Measurements from ENCODE around the gene PRADC1. TPM values are rescaled to one million over a fixed set of nuclear protein-coding genes. Genes with fewer than 3 reads are reported as not detected.
A peak's percentile ranks its signal among the peaks of the same experiment; 100 is the strongest.

The PRADC1 gene
- total and polyA plus RNA-seq, 3 experiments from 2014 or later: 21.1 to 27.2 (median 24.9) TPM

GRCh38 chr2:73253400-73253799 lies 20.4 kb upstream of the PRADC1 start:
- H3K9me3 Mint-ChIP-seq: no peaks in the 10 kb centered on the region
- Histone ChIP-seq H3K36me3 (ENCODE audit: insufficient read depth, low read length) (peaks cover 42% of the 10 kb centered on the region), H3K4me3 (ENCODE audit: low read length) (no peak overlapping the region), H3K27me3 (ENCODE audit: insufficient read depth, low read length, poor library complexity, severe bottlenecking) (no peaks in the 10 kb centered on the region), H3K27ac (ENCODE audit: low read depth, low read length) (no peak overlapping the region), H3K4me1 (ENCODE audit: insufficient read depth, low read length) (no peaks in the 10 kb centered on the region), H3K9me3 (ENCODE audit: low read length) (no peaks in the 10 kb centered on the region)
- H3K4me1 Mint-ChIP-seq: peaks cover 0 to 15% (median 2%) of the 10 kb centered on the region in 3 donors
- POLR2A ChIA-PET: no interaction called here
- H3K27ac Mint-ChIP-seq: peak overlapping the region in 3 of 8 donors; percentile 58 to 77 (median 60)
- DNase-seq: no peak
- CTCF ChIA-PET: no interaction called here
- H3K36me3 Mint-ChIP-seq: peaks cover 4 to 62% (median 8%) of the 10 kb centered on the region in 3 donors
- no peak overlapping the region for H3K4me3 Mint-ChIP-seq
- peaks cover 0 to 2% of the 10 kb centered on the region in 2 donors for H3K27me3 Mint-ChIP-seq

GRCh38 chr2:73252238-73253027 lies 19.4 kb upstream of the PRADC1 start:
- Mint-ChIP-seq H3K36me3 (peaks cover 4 to 71% (median 11%) of the 10 kb centered on the region in 3 donors), H3K4me1 (peaks cover 0 to 7% (median 2%) of the 10 kb centered on the region in 3 donors), H3K27me3 (peaks cover 0 to 2% of the 10 kb centered on the region in 2 donors), H3K4me3 (no peak overlapping the region), H3K27ac (no peak overlapping the region), H3K9me3 (no peaks in the 10 kb centered on the region)
- POLR2A ChIA-PET: no interaction called here
- Histone ChIP-seq H3K27ac (ENCODE audit: low read depth, low read length) (no peak overlapping the region), H3K36me3 (ENCODE audit: insufficient read depth, low read length) (peaks cover 47% of the 10 kb centered on the region), H3K9me3 (ENCODE audit: low read length) (no peaks in the 10 kb centered on the region), H3K4me3 (ENCODE audit: low read length) (no peak overlapping the region), H3K4me1 (ENCODE audit: insufficient read depth, low read length) (no peaks in the 10 kb centered on the region), H3K27me3 (ENCODE audit: insufficient read depth, low read length, poor library complexity, severe bottlenecking) (no peaks in the 10 kb centered on the region)
- DNase-seq: no peak
- CTCF ChIA-PET: no interaction called here

- Histone ChIP-seq H3K27me3 (ENCODE audit: insufficient read depth, low read length, poor library complexity, severe bottlenecking) (no peaks in the 10 kb centered on the region), H3K36me3 (ENCODE audit: insufficient read depth, low read length) (peaks cover 60% of the 10 kb centered on the region), H3K4me3 (ENCODE audit: low read length) (no peak overlapping the region), H3K27ac (ENCODE audit: low read depth, low read length) (no peak overlapping the region), H3K9me3 (ENCODE audit: low read length) (no peaks in the 10 kb centered on the region), H3K4me1 (ENCODE audit: insufficient read depth, low read length) (no peaks in the 10 kb centered on the region)
- peaks cover 0 to 2% of the 10 kb centered on the region in 2 donors for H3K27me3 Mint-ChIP-seq
- DNase-seq: no peak
- peaks cover 4 to 84% (median 15%) of the 10 kb centered on the region in 3 donors for H3K36me3 Mint-ChIP-seq
- no peaks in the 10 kb centered on the region for H3K9me3 Mint-ChIP-seq
- H3K27ac Mint-ChIP-seq: peak overlapping the region in 4 of 8 donors; percentile 56 to 66 (median 59)
- no peak overlapping the region for H3K4me3 Mint-ChIP-seq
- peaks cover 0 to 2% (median 0%) of the 10 kb centered on the region in 3 donors for H3K4me1 Mint-ChIP-seq
- ChIA-PET POLR2A (no interaction called here), CTCF (interaction anchor here (1.3 to 1.4 kb wide), 3 partner anchors 39 to 74 kb away, joined by 3 to 4 read pairs (median 3); no protein-coding TSS in a partner anchor)
Observed at GRCh38 chr2:73250872-73251846, 18.1 kb upstream of the PRADC1 start.

GRCh38 chr2:73249636-73250035 lies 16.6 kb upstream of the PRADC1 start:
- Mint-ChIP-seq H3K4me1 (peaks cover 0 to 5% (median 0%) of the 10 kb centered on the region in 3 donors), H3K4me3 (no peak overlapping the region), H3K36me3 (peaks cover 4 to 99% (median 21%) of the 10 kb centered on the region in 3 donors), H3K9me3 (no peaks in the 10 kb centered on the region), H3K27ac (peak overlapping the region in 1 of 8 donors; percentile 8), H3K27me3 (no peaks in the 10 kb centered on the region)
- ChIA-PET POLR2A (interaction anchor here (0.6 kb wide), 1 partner anchor 37 kb away, joined by 3 read pairs; no protein-coding TSS in a partner anchor), CTCF (interaction anchor here (1.4 kb wide), 1 partner anchor 39 kb away, joined by 3 read pairs; no protein-coding TSS in a partner anchor)
- Histone ChIP-seq H3K4me3 (ENCODE audit: low read length) (no peak overlapping the region), H3K9me3 (ENCODE audit: low read length) (no peaks in the 10 kb centered on the region), H3K27me3 (ENCODE audit: insufficient read depth, low read length, poor library complexity, severe bottlenecking) (no peaks in the 10 kb centered on the region), H3K4me1 (ENCODE audit: insufficient read depth, low read length) (no peaks in the 10 kb centered on the region), H3K36me3 (ENCODE audit: insufficient read depth, low read length) (peaks cover 75% of the 10 kb centered on the region), H3K27ac (ENCODE audit: low read depth, low read length) (no peak overlapping the region)
- DNase-seq: no peak

GRCh38 chr2:73246850-73247249 lies 13.8 kb upstream of the PRADC1 start:
- Mint-ChIP-seq H3K4me1 (peaks cover 0 to 12% (median 4%) of the 10 kb centered on the region in 3 donors), H3K36me3 (peaks cover 4 to 95% (median 27%) of the 10 kb centered on the region in 3 donors), H3K27me3 (no peaks in the 10 kb centered on the region), H3K4me3 (no peak overlapping the region), H3K9me3 (no peaks in the 10 kb centered on the region), H3K27ac (peak overlapping the region in 2 of 8 donors; percentile 9 to 68)
- peaks cover 76% of the 10 kb centered on the region for H3K36me3 ChIP-seq (ENCODE audit: insufficient read depth, low read length)
- H3K4me1 ChIP-seq (ENCODE audit: insufficient read depth, low read length): no peaks in the 10 kb centered on the region
- ChIA-PET POLR2A (no interaction called here), CTCF (no interaction called here)
- no peak overlapping the region for H3K27ac ChIP-seq (ENCODE audit: low read depth, low read length)
- no peak for DNase-seq
- H3K9me3 ChIP-seq (ENCODE audit: low read length): no peaks in the 10 kb centered on the region
- no peak overlapping the region for H3K4me3 ChIP-seq (ENCODE audit: low read length)
- H3K27me3 ChIP-seq (ENCODE audit: insufficient read depth, low read length, poor library complexity, severe bottlenecking): no peaks in the 10 kb centered on the region

- Mint-ChIP-seq H3K27ac (peak overlapping the region in 2 of 8 donors; percentile 58 to 75), H3K27me3 (no peaks in the 10 kb centered on the region), H3K4me3 (no peak overlapping the region), H3K4me1 (peaks cover 0 to 12% (median 6%) of the 10 kb centered on the region in 3 donors), H3K36me3 (peaks cover 3 to 93% (median 21%) of the 10 kb centered on the region in 3 donors), H3K9me3 (no peaks in the 10 kb centered on the region)
- Histone ChIP-seq H3K4me3 (ENCODE audit: low read length) (no peak overlapping the region), H3K36me3 (ENCODE audit: insufficient read depth, low read length) (peaks cover 76% of the 10 kb centered on the region), H3K4me1 (ENCODE audit: insufficient read depth, low read length) (no peaks in the 10 kb centered on the region), H3K9me3 (ENCODE audit: low read length) (no peaks in the 10 kb centered on the region), H3K27ac (ENCODE audit: low read depth, low read length) (no peak overlapping the region), H3K27me3 (ENCODE audit: insufficient read depth, low read length, poor library complexity, severe bottlenecking) (no peaks in the 10 kb centered on the region)
- POLR2A ChIA-PET: no interaction called here
- DNase-seq: no peak
- CTCF ChIA-PET: interaction anchor here (1.1 to 1.2 kb wide), 2 partner anchors 13 to 32 kb away, joined by 3 to 4 read pairs; no protein-coding TSS in a partner anchor
Observed at GRCh38 chr2:73244580-73244979, 11.5 kb upstream of the PRADC1 start.

- Mint-ChIP-seq H3K4me1 (peaks cover 3 to 17% (median 12%) of the 10 kb centered on the region in 3 donors), H3K27ac (peak overlapping the region in 1 of 8 donors; percentile 75), H3K27me3 (no peaks in the 10 kb centered on the region), H3K36me3 (peaks cover 0 to 93% (median 21%) of the 10 kb centered on the region in 3 donors), H3K9me3 (no peaks in the 10 kb centered on the region), H3K4me3 (no peak overlapping the region)
- ChIA-PET POLR2A (no interaction called here), CTCF (interaction anchor here (1.1 to 1.2 kb wide), 2 partner anchors 14 to 32 kb away, joined by 3 to 4 read pairs; no protein-coding TSS in a partner anchor)
- H3K4me3 ChIP-seq (ENCODE audit: low read length): no peak overlapping the region
- peaks cover 4% of the 10 kb centered on the region for H3K4me1 ChIP-seq (ENCODE audit: insufficient read depth, low read length)
- no peak overlapping the region for H3K27ac ChIP-seq (ENCODE audit: low read depth, low read length)
- H3K9me3 ChIP-seq (ENCODE audit: low read length): no peaks in the 10 kb centered on the region
- H3K27me3 ChIP-seq (ENCODE audit: insufficient read depth, low read length, poor library complexity, severe bottlenecking): no peaks in the 10 kb centered on the region
- peaks cover 76% of the 10 kb centered on the region for H3K36me3 ChIP-seq (ENCODE audit: insufficient read depth, low read length)
- DNase-seq: no peak
Observed at GRCh38 chr2:73243884-73244570, 11.0 kb upstream of the PRADC1 start.
